Endometrial microvascular endothelial cells (primary cell): Measurements from ENCODE around the gene GRM7. TPM values are rescaled to one million over a fixed set of nuclear protein-coding genes. Genes with fewer than 3 reads are reported as not detected.

Experiments used
- in situ Hi-C: cut with HindIII; loops from 2 replicates; pipeline ENCODE4 v1.10.0; 2017; ENCODE audit warnings: low sequenced_read_pairs, low pct_unique_long_range_greater_than_20kb; ENCODE audit errors: inconsistent ontology term
- total RNA-seq: library from RNA; depleted of rRNA; stranded (reverse); fragments of >200 nt; gene quantifications from one replicate; pipeline ENCODE4 v1.2.3, GENCODE V29; 2015; ENCODE audit errors: inconsistent ontology term

The GRM7 gene
- total RNA-seq, 1 donor from 2014 or later, result not detected

- in situ Hi-C loops, result no loop called here
These were observed 345.0 kb downstream of the GRM7 start for GRCh38 chr3:7205962-7206361.

- in situ Hi-C loops, result no loop called here
These were observed 346.2 kb downstream of the GRM7 start for GRCh38 chr3:7207125-7207524.

- in situ Hi-C loops, result no loop called here
These were observed 347.0 kb downstream of the GRM7 start for GRCh38 chr3:7207928-7208327.

- in situ Hi-C loops, result no loop called here
These were observed 348.2 kb downstream of the GRM7 start for GRCh38 chr3:7209098-7209497.

GRCh38 chr3:7211740-7212139 lies 350.8 kb downstream of the GRM7 start:
- in situ Hi-C loops, result no loop called here

- in situ Hi-C loops, result no loop called here
These were observed 354.8 kb downstream of the GRM7 start for GRCh38 chr3:7215706-7216105.

- in situ Hi-C loops, result no loop called here
These were observed 365.5 kb downstream of the GRM7 start for GRCh38 chr3:7226393-7226792.

- in situ Hi-C loops, result no loop called here
These were observed 377.8 kb downstream of the GRM7 start for GRCh38 chr3:7238565-7239295.

GRCh38 chr3:7241584-7242302 lies 380.8 kb downstream of the GRM7 start:
- in situ Hi-C loops, result no loop called here

GRCh38 chr3:7242303-7242635 lies 381.4 kb downstream of the GRM7 start:
- in situ Hi-C loops, result no loop called here

GRCh38 chr3:7249493-7250076 lies 388.7 kb downstream of the GRM7 start:
- in situ Hi-C loops, result no loop called here

GRCh38 chr3:7254251-7254650 lies 393.3 kb downstream of the GRM7 start:
- in situ Hi-C loops, result no loop called here

- in situ Hi-C loops, result no loop called here
These were observed 400.1 kb downstream of the GRM7 start for GRCh38 chr3:7260975-7261374.

GRCh38 chr3:7263347-7264195 lies 402.7 kb downstream of the GRM7 start:
- in situ Hi-C loops, result no loop called here

GRCh38 chr3:7264196-7264526 lies 403.2 kb downstream of the GRM7 start:
- in situ Hi-C loops, result no loop called here

- in situ Hi-C loops, result no loop called here
These were observed 404.8 kb downstream of the GRM7 start for GRCh38 chr3:7265736-7266135.

GRCh38 chr3:7266551-7266950 lies 405.6 kb downstream of the GRM7 start:
- in situ Hi-C loops, result no loop called here

GRCh38 chr3:7270731-7271130 lies 409.8 kb downstream of the GRM7 start:
- in situ Hi-C loops, result no loop called here

- in situ Hi-C loops, result no loop called here
These were observed 410.7 kb downstream of the GRM7 start for GRCh38 chr3:7271631-7272030.

GRCh38 chr3:7272203-7272602 lies 411.3 kb downstream of the GRM7 start:
- in situ Hi-C loops, result no loop called here
